GM19438 (cell line): ENCODE results near the gene SRGAP3.

ENCODE experiments used
- ATAC-seq: cut with Tn5 transposase; IDR thresholded peaks from one replicate; pipeline ENCODE4 v1.9.1; 2021; ENCODE audit warnings: low read depth; ENCODE audit not compliant: unreplicated experiment

The SRGAP3 gene

DNA sequence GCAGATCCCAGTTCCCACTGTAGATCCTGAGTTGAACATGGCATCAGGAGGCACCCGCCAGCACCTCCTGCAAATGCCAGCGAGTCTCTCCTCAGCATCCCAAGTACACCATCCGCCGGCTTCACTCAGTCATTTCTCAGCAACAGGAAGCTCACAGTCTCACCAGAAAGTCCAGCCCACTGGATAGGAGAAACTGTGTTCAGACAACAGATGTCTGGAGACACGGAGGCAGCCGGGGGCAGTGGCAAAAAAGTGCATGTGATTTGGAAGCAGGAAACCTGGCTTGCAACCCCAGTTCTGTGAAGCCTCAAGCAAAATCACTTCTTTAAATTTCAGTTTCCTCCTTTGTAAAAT is 68.7 kb downstream of the SRGAP3 start:
- ATAC-seq: peak; percentile 32

- ATAC-seq: peak; percentile 73
Observed at GRCh38 chr3:9179826-9180763, 69.4 kb downstream of the SRGAP3 start.

- ATAC-seq: no peak
Observed at GRCh38 chr3:9178697-9179096, 70.7 kb downstream of the SRGAP3 start.

DNA sequence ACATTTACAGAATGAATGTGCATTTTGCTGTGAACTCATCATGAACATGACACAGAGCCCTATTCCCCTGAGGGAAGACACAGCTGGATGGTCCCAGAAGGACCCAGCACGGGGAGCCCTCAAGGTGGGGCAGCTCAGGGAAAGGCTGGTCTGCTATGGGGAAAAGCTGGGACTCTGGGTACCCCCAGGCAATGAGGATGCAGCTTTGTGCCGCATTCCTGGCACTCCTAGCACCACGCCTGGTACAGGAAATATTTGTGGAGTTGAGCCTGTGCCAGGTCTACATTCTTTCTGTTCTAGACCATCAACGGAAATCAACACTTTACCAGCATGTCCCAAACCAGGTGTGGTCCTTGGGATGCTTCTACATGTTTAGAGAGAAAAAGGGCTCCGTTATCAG is 74.0 kb downstream of the SRGAP3 start:
- ATAC-seq: no peak

GRCh38 chr3:9173445-9173844 is 76.0 kb downstream of the SRGAP3 start:
- ATAC-seq: no peak

DNA sequence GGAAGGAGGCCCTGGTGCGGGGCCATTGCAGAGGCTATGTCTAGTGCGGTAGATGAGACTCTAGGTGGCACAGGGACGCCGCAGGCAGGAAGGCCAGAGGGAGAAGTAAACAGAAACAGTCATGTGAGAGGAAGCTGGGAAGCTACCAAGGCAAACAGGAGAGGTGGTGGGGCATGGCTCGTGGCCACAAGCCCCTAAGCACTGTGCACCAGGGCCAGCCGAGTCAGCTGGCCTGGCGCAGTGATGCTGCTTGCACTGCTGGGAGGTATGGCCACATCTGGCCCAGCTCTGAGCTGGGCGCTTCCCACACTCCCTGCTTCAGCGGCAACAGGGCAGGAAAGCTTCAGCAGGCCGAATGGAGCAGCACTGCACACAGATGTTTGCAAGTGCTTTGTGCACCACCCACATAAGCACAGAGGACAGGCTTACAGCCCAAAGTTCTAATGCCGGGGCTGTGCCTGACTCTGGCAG is 76.6 kb downstream of the SRGAP3 start:
- ATAC-seq: no peak

DNA sequence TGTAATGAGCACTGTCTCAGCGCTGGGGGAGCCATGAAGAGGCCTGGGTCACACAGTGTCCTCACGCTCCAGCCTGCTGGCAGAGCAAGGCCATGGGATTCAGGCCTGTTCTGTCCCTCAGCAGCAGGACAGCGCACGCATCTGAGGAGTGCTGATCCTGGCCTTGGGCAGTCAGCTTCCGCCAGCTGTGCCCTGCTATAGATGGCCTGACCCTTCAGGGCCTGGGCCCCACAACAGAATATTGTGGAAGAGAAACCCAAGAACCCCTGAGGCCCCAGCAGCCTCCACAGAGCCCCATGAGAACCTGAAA is 78.6 kb downstream of the SRGAP3 start:
- ATAC-seq: no peak

DNA sequence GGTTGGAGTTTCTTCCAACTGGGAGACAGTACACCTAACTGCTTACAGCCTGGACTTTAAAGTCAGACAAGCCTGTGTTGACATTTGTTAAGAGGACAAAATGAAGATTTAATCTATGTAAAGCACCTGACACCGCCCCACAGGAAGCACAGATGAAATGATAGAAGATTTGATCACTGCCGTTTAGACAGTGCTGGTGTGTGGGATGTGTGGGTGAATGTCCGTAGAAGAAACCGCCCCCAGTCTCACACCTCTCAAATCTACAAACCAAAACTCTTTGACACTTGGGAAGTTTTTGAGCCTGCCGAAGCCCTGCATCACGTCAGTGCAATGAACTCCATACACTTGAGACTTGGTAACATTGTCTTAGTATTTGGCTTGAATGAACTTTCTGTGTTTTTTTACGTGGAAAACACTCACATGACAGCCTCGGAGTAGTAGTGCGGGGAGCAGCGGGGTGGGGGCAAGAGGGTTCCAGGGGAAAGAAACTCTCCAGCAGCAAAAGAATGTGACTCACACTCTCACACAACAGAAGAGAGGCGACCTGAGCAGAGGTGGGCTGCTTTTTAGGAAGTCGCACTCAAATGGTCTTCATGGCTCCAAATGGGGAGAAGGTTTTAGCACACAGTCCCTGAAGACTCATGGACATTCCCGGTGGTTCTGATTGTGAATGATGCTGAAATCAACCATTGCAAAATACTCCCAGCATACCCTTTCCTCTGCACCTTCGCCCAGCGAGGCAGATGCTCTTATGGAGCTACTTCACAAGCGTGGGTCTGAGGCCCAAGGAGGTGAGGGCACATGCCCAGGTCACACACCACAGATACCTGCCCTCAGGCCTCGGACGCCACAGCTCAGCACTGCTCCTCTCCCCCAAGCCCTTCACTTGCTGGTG is 79.2 kb downstream of the SRGAP3 start:
- no peak for ATAC-seq

GRCh38 chr3:9169326-9169725 is 80.1 kb downstream of the SRGAP3 start:
- no peak for ATAC-seq

DNA sequence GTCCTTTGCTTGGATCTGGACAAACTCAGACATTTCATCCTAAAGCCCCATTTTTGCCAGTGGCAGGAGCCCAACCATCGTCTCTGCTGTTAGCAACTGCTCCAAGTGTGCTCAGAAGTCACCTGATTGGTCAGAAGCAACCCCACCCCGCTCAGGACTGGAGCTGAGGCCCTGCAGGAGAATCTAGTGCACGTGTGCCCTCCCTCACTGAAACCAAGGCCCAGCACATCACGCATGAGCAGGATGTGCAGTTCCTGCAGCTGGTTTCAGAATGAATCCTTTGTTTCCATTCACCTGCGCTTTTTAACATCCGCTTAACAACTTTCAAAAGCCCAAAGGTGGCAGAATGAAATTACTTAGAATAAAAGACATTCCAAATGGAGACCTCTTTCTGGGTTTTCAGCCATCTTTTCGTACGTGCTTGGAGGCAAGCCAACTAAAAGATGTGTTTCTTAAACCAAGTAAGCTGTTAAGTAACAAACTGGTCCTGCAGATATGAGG is 81.2 kb downstream of the SRGAP3 start:
- peak; percentile 98 for ATAC-seq

GRCh38 chr3:9167222-9167621 is 82.2 kb downstream of the SRGAP3 start:
- no peak for ATAC-seq

DNA sequence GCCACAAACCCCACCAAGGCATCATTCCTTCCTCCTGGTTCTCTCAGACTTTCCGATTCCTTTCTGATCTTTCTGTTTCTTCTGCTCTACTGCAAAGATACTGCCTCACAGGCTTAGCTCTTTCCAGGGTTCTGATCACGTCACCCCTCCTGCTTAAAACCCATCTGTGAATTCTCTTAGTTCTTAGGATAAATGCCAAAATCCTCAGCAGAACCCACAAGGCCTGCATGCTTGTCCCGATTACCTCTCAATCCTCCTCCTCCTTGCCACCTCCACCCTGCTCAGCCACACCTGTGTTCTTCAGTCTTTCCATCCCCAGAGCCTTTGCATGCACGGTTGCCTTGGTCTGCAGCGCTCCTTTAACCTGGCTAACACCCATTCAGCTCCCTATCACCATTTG is 84.0 kb downstream of the SRGAP3 start:
- no peak for ATAC-seq

GRCh38 chr3:9163289-9163688 is 86.2 kb downstream of the SRGAP3 start:
- no peak for ATAC-seq

- no peak for ATAC-seq
Observed at GRCh38 chr3:9161811-9162210, 87.6 kb downstream of the SRGAP3 start.

- ATAC-seq: no peak
Observed at GRCh38 chr3:9161298-9161697, 88.1 kb downstream of the SRGAP3 start.

GRCh38 chr3:9158865-9159630 is 90.4 kb downstream of the SRGAP3 start:
- no peak for ATAC-seq

- ATAC-seq: no peak
Observed at GRCh38 chr3:9157651-9158362, 91.6 kb downstream of the SRGAP3 start.

GRCh38 chr3:9156604-9157003 is 92.8 kb downstream of the SRGAP3 start:
- no peak for ATAC-seq

GRCh38 chr3:9155028-9155427 is 94.4 kb downstream of the SRGAP3 start:
- ATAC-seq: no peak
